Stimulated activated CD8-positive, alpha-beta memory T cell treated with anti-CD3 and anti-CD28 coated beads, Interleukin-12 subunit alpha, Interleukin-12 subunit beta, amount 100 ng/mL, for 4 hours (primary cell): ENCODE results near the gene TERT.
"Not testable (repeated sequence)": the region's sequence is repeated elsewhere in the genome, so short reads cannot be mapped to it uniquely, and the experiment has no call there.

Source experiments
- DNase-seq: peaks from one replicate; pipeline ENCODE4 v3.0.0-alpha.2; 2020; ENCODE audit warnings: low read depth

Gene TERT

DNA sequence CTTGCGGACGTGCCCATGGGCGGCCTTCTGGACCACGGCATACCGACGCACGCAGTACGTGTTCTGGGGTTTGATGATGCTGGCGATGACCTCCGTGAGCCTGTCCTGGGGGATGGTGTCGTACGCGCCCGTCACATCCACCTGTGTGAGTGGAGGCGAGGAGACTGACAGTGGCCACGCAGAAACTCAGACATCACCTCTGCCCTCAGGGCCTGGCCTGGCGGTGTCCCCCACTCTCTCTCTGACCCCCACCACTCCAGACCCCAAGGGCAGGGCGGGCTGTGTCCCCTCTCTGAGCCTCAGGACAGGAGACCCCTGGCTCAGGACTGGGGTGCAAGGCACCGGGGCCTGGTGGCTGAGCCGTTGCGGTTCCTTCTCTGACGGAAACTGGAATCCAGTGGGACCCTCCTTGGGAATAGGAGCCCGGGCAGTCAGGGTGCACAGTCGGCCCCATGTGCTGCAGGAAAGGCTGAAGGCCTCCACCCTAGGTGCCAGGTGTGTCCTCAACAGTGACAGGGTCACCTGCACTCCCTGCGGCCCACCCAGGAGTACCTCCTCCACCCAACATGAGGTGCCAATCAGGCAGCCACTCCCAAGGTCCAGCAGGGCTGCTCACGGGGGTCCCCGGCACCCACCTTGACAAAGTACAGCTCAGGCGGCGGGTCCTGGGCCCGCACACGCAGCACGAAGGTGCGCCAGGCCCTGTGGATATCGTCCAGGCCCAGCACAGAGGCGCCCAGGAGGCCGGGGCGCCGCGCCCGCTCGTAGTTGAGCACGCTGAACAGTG, 16.0 kb downstream of the TERT start:
- no peak for DNase-seq

DNA sequence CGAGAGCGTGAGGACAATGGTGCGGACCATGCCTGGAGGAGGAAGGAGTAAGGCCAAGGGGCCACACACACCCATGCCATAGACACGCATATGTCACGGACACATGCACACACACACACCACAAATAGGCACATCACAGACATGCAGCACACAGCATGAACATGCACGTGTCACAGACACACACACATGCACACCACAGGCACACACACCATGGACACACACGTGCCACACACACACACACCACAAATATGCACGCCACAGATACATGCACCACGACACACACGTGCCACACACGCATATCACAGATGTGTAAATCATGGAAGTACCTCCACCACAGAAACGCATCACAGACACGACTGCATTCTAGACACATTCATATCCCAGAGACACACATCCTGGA, 16.7 kb downstream of the TERT start:
- DNase-seq, result no peak

DNA sequence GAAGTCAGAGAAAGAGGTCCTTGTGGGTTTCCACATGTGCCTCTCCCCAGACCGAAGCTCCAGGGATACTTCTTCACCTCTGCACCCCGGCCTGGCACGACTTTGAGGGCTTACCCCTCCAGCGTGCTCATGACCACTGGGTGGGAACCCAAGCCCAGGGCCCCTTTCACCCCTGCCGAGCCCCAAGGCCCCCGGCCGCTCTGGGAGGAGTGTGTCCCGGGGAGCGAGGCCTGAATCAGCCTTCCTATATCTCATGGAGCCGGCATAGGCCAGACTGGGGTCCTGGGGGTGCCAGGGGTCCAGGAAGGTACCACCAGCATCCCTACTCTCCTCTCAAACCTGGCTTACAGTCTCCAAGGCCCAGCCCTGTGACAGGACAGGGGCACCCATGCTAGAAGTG, 17.1 kb downstream of the TERT start:
- DNase-seq, result no peak

DNA sequence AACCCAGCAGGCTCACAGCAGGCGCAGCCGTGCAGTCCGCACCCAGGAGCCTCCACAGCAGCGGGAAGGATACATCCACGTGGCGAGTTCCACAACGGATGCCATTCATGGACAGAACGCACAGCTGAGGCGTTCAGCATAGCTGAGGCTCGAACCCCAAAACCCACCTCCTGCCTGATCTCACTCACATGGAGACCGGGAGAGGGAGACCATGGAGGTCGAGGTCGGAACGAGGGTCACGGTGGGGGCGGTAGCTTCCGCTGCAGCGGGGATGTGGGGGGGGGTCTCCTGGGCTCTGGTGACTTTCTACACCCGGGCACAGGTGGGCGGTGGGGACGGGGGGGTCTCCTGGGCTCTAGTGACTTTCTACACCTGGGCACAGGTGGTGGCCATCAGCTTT, 17.5 kb downstream of the TERT start:
- no peak for DNase-seq

DNA sequence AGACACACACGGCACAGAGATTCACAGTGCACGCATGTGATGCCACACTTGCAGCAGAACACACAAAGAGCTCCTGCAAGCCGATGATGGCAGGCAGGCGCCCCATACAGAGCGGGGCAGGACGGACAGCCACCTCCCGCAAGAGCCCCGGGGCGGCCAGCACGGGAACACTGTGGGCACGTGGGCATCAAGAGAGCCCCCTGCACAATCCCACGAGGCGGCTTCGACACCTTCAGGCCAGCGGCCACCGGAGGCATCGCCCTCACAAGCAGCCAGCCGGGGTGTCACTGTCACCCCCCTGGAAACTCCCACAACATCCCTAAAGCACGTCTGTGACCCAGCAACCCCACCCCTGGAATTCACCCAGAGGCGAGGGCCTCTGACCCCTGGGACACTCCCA, 17.9 kb downstream of the TERT start:
- no peak for DNase-seq

DNA sequence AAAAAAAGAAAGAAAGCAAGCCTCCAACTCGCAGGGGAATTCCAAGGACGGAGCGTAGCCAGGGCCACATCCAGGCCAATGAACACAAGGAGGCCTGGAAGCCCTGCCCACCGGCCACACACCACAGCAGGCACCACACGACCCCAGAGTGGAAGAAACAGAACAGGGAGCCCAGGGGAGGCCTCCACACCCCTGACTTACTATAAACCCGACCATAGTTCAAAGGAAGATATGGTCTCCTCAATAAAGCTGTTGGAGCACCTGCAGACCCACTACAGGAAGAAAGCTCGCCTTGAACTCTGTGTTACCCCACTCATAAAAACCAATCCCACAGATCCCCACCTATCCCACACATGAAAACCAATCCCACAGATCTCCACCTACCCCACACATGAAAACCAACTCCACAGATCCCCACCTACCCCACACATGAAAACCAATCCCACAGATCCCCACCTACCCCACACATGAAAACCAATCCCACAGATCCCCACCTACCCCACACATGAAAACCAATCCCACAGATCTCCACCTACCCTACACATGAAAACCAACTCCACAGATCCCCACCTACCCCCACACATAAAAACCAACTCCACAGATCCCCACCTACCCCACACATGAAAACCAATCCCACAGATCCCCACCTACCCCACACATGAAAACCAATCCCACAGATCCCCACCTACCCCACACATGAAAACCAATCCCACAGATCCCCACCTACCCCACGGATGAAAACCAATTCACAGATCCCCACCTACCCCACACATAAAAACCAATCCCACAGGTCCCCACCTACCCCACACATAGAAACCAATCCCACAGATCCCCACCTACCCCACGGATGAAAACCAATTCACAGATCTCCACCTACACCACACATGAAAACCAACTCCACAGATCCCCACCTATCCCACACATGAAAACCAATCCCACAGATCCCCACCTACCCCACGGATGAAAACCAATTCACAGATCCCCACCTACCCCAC, 19.2 kb downstream of the TERT start:
- not testable (repeated sequence) for DNase-seq

DNA sequence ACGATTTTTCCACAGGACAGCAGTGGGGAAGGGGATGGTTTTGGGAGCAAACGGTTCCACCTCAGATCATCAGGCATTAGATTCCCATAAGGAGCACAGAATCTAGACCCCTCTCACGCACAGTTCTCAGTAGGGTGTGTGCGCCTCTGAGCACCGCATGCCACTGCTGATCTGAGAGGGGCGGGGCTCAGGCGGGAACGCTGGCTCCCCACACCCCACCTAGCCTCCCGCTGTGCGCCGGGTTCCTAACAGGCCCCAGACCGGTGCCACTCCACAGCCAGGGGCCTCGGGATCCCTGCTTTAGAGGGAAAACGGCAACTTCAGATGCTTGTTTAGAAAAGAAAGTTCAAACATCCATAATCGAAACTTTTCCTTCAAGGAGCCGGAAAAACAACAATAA, 20.4 kb downstream of the TERT start:
- DNase-seq, result no peak

DNA sequence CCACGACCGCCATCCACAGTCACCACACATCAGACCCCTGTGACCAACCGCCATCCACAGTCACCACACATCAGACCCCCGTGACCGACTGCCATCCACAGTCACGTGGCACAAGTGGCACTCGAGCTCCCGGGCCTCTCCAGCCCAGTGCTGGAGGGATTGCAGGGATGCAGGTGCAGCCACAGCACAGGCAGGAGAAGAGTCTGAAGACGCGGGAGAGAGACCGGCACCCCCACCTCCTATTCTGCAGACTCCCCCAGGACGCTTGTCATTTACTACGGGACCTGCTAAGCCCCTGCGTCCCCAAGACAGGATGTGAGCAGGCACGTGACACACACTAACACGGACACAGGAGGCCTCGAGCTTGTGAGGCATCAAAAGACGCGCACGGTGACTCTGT, 21.1 kb downstream of the TERT start:
- DNase-seq, result no peak

DNA sequence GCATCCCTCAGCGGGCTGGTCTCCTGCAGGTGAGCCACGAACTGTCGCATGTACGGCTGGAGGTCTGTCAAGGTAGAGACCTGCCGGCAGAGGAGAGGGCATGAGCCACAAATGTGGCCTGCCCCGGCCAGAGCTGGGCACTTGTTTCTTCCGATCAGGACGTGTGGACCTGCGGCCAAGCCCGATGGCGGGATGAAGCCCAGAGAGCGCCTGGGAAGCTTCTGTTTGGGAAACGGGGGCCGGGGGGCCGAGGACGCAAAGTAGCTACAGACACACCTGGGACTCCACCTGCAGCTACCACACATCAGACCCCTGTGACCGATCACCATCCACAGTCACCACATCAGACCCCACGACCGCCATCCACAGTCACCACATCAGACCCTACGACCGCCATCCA, 22.7 kb downstream of the TERT start:
- no peak for DNase-seq

DNA sequence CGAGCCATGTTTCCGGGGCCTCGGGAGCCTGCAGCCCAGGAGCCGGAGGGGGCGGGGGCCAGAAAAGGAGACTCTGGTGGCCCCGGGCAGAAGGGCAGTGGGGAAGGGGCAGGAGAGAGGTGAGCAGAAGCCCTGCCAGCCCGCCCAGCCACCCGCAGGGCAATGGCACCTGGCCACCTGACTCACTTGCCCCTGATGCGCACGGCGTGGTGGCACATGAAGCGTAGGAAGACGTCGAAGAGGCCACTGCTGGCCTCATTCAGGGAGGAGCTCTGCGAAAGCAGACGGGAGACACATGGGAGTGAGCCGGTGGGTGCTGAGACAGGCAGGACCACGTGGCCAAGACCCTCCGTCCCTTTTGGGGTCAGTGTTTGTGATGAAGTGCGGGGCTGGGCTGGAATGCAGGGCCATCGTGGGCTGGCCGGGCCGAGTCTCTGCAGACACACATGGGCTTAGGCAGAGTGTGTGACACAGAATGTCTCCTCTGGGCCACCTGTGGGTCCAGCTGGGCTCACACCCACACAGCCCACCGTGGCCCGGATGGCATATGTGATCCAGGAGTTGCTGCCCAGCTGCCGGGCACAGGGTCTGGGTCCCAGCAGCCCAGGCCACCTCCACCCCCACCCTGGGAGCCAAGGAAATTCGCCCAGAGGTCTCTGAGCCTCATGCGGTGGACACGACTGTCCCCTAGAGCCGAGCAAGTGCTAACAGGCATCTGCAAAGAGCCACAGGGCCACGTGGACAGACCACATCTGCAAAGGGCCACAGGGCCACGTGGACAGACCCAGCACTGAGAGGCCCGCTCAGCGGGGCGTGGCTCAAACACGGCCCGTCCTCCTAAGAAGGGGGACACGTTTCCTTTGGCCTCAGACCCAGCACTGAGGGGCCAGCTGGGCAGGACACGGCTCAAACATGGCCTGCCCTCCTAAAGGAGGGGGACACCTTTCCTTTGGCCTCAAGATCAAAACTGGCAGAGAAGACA, 23.6 kb downstream of the TERT start:
- DNase-seq, result no peak

DNA sequence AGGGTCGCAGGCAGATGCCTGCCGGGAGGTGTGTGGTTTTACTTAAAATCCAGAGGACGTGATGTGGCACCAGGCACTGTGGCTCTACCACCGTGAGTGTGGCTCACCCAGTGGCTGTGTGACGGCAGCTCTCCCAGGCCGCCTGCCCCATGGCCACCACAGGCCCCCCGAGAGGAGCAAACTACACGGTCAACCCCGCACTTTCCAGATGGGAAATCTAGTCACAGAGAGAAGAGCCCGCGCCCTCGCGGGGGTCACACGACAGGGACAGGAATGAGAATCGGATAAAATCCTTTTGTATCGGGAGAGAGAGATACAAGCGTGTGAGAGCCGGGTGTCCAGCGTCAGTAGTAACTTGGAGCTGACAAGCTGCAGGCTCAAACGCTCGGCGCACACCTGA, 24.4 kb downstream of the TERT start:
- no peak for DNase-seq

DNA sequence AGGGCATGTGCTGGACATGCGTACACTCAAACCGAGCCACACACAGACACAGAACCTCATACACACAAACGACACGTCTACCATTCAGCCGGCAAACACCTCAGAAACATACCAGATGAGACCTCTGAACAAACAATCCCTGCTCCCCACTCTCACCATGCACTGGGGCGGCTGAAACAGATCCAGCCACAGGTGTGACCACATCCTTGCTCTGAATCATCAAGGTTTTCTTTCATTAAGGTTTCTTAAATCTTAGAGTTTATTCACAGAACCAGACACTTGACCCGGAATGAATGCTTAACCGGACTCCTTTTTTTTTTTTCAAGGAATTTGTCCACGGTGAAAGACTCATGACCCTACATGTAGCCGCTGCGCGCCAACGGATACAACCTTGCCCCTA, 26.2 kb downstream of the TERT start:
- no peak for DNase-seq

DNA sequence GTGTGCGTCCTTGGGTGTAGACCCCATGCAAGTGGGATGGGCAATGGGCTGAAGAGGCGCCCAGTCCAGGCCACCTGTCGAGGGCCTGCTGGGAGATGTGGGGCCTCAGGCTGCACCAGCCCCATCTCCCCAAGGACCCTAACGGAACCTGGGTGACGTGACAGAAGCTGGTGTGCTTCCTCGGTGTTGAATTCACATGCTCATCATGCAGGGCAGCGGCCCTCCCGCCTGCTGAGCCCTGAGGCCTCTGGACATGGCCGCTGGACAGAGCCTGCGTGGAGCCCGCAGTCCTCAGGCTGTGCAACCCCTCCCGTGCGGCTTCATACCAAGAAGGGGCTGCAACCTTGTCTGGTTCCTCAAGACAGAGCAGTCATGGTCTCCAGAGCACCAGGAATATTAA, 26.8 kb downstream of the TERT start:
- no peak for DNase-seq

DNA sequence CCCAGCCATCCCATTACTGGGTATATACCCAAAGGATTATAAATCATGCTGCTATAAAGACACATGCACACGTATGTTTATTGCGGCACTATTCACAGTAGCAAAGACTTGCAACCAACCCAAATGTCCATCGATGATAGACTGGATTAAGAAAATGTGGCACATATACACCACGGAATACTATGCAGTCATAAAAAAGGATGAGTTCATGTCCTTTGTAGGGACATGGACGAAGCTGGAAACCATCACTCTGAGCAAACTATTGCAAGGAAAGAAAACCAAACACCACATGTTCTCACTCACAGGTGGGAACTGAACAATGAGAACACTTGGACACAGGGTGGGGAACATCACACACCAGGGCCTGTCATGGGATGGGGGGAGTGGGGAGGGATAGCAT, 27.4 kb downstream of the TERT start:
- not testable (repeated sequence) for DNase-seq

DNA sequence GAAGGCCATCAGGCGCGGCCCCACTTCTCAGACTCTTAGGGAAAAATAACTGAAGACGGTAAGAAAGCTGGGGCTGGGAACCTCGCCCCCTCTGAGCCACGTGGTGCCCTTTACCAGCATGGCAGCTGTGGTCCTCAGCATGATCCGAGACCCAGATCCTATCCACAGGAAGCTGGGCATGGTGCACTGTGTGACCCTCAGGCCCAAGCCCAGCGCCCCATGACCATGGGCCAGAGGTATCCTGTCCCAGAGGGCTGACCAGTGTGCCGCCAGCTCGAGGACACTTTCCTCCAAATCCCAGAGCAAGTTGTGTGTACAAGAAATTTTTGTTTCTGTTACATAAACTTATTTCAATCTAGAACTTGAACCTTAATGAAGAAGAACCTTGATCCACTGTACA, 28.1 kb downstream of the TERT start:
- no peak for DNase-seq

DNA sequence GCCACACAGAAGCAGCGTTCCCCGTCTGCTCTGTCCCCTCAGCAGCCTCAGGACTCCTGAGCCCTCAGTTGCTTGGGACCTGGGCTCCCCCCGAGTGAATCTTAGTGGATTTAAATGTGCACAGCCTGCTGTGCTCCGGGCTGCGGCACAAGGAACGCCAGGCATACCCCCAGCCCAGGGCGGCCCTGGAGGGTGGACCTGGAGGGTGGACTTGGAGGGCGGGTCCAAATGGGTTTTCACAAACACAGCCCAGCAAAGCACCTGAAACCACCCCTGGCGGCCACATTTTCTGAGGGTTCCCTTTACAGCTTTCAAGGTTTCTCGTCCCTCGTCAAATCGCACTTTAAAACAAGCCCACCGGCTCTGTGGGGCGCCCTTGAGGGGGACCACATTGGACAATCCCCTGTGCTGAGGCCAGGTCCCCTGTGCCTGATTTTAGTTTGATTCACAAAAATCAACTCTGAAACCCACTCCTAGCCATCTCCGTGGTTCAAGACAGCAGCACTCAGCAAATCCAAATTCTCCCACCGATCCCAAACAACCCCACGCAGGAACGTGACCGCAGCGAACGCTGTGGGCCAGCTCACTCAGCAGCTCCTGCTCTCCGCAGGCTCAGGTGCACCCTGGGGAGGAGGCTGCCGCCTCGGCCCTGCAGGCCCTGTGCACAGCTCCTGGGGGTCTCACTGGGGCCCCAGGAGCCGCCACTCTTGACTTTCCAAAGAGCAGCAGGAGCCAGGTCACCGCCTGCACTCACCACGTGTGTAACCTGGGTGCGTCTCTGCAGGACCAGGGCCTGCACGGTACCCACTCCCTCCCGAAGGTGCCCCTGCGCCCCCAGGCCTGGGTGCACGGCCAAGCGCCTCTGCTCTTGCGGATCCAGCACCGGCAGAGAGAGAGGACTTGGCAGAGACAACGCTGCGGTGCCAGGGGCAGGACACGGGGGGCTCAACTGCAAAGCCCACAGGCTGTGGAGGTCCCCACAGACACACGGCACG, 29.1 kb downstream of the TERT start:
- no peak for DNase-seq

DNA sequence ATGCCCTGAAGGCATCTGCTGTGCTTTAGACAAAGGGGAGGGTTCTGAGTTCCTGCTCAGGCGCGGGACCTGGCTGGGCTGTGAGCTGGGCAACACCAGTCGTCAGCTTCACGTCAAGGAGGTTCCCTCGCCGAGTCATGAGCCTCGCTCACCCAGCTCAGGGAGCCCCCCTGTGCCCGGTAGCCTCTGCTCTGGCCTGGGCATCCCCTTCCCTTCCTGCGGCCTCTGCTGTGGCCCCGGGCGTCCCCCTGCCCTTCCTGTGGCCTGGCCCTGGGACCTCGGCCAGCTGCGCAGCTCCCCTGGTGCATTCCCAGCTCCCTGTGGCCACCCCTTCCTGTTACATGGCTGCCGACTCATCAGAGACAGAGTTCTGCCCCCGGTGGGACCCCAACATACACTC, 29.8 kb downstream of the TERT start:
- no peak for DNase-seq

DNA sequence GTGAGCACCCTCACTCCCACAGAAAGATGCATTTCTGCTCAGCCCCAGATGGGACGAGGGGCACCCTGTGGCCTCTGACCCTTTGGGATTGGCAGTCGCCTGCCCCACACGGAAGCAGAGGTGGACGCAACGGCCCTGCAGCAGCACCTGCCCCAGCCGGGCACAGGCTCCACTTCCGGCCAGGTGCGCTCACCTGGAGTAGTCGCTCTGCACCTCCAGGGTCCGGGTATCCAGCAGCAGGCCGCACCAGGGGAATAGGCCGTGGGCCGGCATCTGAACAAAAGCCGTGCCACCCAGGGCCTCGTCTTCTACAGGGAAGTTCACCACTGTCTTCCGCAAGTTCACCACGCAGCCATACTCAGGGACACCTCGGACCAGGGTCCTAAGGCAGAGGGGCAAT, 30.7 kb downstream of the TERT start:
- DNase-seq, result no peak

DNA sequence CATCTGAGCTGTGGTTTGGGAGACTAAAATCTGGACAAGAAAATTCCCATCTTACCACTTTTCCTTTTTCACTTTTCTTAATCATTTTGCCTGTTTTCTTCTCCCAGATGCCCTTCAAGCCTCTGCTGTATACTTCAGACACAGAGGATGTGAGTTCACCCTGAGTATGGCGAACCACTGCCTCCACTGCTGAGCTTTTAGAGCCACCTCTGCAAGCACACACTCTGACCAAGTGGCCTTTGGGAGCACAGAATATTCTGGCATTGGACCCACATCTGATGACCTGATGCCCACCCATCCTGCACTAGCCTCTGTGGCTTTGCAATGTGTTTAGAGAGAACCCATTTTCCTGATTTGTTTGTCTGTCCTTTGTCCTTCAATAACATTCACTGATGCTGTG, 32.5 kb downstream of the TERT start:
- no peak for DNase-seq

DNA sequence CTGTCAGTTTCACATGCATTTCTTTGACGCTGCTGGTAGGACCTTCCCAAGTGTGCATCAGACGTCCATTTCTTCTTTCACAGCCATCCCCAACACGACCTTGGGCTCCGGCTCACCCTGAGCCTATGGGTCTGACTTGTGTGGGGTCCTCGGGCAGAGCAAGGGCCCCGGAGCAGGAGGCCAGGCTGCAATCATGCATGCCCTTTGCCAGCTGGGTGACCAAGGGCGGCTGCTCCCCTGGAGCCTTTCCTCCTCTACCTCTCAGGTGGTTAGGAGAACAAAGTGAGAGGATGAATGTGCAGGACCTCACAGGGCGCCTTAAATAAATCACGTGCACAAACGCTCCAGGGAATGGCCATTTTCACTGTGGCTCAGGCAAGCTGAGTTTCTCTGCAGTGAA, 33.2 kb downstream of the TERT start:
- DNase-seq, result no peak
